ENCODE data around the gene NEU1. TPM values are rescaled to one million over a fixed set of nuclear protein-coding genes. Genes with fewer than 3 reads are reported as not detected.
A peak's percentile ranks its signal among the peaks of the same experiment; 100 is the strongest.

NEU1 gene
- total RNA-seq, 2 experiments from 2014 or later, result 29.2 to 29.6 TPM

DNA sequence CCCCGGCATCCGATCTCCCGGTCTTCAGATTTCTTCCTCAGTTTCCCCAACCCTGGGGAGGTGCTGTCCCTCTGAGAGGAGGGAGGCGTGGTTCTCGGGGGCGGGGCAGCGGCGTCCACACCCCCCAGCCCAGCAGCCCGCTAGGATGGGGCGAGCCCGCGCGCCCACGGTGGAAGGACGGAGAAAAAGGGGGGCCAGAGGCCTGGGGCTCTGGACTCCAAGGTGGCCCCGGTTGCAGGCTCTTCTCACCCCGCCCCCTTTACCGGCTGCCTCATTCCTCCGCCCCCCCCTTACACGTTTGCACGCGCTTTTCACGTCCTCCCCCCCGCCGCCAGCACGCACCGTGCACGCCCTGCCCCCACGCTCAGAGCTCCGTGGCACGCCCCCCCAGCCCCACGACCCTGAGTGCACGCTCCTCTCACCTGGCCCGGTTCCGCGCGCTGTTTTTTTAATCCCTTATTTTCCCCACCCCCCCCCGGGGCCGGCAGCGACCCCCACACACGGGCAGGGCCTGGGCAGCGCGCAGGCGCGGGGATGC is 38.9 kb upstream of the NEU1 start:
- Mint-ChIP-seq H3K36me3 (ENCODE audit: low read depth) (peaks cover 4% of the 10 kb centered on the region), H3K27ac (no peak overlapping the region), H3K27me3 (peaks cover 15% of the 10 kb centered on the region), H3K4me1 (peaks cover 40% of the 10 kb centered on the region), H3K9me3 (no peaks in the 10 kb centered on the region), H3K4me3 (peak overlapping the region; percentile 46)
- POLR2A ChIA-PET, result interaction anchor here (1.2 kb wide), 1 partner anchor 246 kb away, joined by 3 read pairs; the partner anchor contains the start of gene APOM
- peak; percentile 61 for DNase-seq
- CTCF ChIA-PET, result interaction anchor here (0.6 to 1.7 kb wide), 2 partner anchors 51 to 212 kb away, joined by 3 to 4 read pairs; no protein-coding TSS in a partner anchor

DNA sequence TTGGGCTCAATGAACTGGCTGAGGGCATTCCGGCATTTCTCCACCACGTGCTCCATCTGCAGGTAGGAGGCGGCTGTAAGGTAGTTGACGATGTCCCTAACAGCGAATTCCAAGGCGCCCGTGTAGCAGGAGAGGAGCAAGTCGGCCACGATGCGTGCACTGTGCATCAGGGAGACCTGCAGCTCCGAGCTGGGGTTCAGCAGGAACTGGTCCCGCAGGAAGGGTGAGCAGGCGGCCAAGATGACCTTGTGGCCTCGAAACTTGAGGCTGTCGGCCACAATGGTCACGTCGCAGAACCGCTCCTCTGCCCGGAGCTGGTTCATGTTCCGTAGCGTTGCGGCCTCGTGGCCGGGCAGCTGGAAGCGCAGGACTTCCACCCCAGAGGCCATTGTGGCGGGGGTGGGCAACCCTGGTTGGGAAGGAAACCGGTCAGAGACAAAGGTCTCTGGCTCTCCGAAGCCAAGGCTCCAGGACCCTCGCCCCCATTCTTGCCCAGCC is 38.3 kb upstream of the NEU1 start:
- ChIA-PET POLR2A (no interaction called here), CTCF (interaction anchor here (0.6 to 1.7 kb wide), 2 partner anchors 51 to 211 kb away, joined by 3 to 4 read pairs; no protein-coding TSS in a partner anchor)
- peak overlapping the region; percentile 46 for H3K4me3 Mint-ChIP-seq
- H3K4me1 Mint-ChIP-seq, result peaks cover 40% of the 10 kb centered on the region
- H3K27me3 Mint-ChIP-seq, result peaks cover 9% of the 10 kb centered on the region
- peaks cover 4% of the 10 kb centered on the region for H3K36me3 Mint-ChIP-seq (ENCODE audit: low read depth)
- no peak overlapping the region for H3K27ac Mint-ChIP-seq
- DNase-seq, result no peak
- H3K9me3 Mint-ChIP-seq, result no peaks in the 10 kb centered on the region

DNA sequence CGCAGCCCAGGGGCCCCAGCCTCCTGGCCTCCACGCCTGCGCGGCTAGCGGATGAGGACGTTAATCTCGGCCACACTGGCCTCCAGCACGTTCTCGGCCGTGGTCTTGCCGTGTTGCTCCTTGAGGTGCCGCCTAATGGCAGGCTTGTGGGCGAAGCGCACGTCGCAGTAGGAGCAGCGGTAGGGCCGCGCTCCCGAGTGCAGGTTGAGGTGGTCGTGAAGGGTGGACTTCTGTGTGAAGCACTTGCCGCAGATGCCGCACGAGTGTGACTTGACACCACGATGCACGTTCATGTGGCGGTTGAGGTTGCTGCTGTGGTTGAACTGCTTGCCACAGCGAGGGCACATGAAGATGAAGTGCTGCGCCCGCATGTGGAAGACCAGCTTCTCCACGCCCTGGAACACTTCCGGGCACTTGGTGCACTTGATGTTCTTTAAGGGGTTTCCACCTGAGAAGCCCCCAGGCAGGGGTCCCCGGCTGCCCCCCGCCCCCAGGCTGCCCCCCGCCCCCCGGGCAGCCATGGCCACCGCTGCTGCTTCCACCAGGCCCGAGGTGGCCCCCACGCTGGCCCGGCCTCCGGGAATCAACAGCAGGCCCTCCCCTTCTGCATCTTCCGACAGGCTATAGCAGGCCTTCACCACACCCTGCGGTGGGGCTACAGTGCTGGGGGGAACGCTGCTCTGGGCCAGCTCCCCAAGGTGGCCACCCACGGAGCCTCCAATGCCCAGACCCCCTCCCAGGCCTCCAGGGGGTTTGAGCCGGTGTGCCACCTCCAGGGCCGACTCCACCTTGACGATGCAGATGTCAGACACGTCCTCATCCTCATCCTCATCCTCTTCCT is 37.5 kb upstream of the NEU1 start:
- Mint-ChIP-seq H3K36me3 (ENCODE audit: low read depth) (peaks cover 8% of the 10 kb centered on the region), H3K4me3 (peak overlapping the region; percentile 4), H3K27me3 (peaks cover 9% of the 10 kb centered on the region), H3K9me3 (no peaks in the 10 kb centered on the region), H3K27ac (no peak overlapping the region), H3K4me1 (peaks cover 46% of the 10 kb centered on the region)
- DNase-seq, result no peak
- CTCF ChIA-PET, result no interaction called here
- POLR2A ChIA-PET, result no interaction called here

GRCh38 chr6:31899215-31899614 is 36.6 kb upstream of the NEU1 start:
- H3K4me3 Mint-ChIP-seq, result peak overlapping the region; percentile 40
- no peak for DNase-seq
- peaks cover 46% of the 10 kb centered on the region for H3K4me1 Mint-ChIP-seq
- peaks cover 10% of the 10 kb centered on the region for H3K36me3 Mint-ChIP-seq (ENCODE audit: low read depth)
- CTCF ChIA-PET, result interaction anchor here (0.7 to 2.3 kb wide), 4 partner anchors 22 to 152 kb away, joined by 3 to 7 read pairs (median 5); no protein-coding TSS in a partner anchor
- peaks cover 9% of the 10 kb centered on the region for H3K27me3 Mint-ChIP-seq
- POLR2A ChIA-PET, result interaction anchor here (1.3 to 2.6 kb wide), 7 partner anchors 36 to 405 kb away, joined by 4 to 22 read pairs (median 7); partner anchors contain the start of genes DXO, FKBPL, MSH5 and NELFE
- no peak overlapping the region for H3K27ac Mint-ChIP-seq
- H3K9me3 Mint-ChIP-seq, result no peaks in the 10 kb centered on the region

DNA sequence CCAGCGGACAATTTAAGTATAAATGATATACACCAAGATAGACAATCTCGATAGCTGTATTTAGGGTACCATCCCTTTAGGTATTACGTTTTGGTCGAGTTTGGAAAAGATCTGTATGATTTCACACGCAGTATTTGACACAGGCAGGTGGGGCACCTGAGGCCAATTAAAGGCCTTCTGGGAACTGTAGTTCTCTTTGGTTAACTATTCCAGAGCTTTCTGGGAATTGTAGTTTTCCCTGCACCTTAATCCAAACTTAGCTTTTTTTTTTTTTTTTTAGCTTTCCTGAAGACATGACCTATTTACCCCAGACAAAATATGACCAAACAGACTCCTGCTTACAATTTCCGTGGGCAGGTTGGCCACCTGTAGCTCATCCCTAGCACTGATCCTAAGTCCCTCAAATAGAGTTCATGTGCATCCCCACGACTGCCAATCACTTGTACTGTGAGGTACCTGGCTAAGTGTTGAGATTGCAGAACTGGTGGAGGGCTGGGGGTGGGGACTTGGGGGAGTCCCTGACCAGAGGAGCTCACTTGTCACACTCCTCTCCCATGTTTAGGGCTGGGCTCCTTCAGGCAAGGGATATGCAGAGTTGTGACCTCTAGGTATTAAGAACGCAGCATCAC is 35.9 kb upstream of the NEU1 start:
- POLR2A ChIA-PET, result interaction anchor here (0.8 to 2.6 kb wide), 20 partner anchors 8 to 404 kb away, joined by 3 to 22 read pairs (median 4); partner anchors contain the start of genes DDX39B, DXO, FKBPL and HSPA1B
- DNase-seq, result no peak
- peak overlapping the region; percentile 90 for H3K4me3 Mint-ChIP-seq
- CTCF ChIA-PET, result interaction anchor here (0.5 to 2.3 kb wide), 16 partner anchors 15 to 306 kb away, joined by 3 to 7 read pairs (median 4); partner anchors contain the start of genes DXO, NCR3, NEU1 and SKIC2
- peaks cover 9% of the 10 kb centered on the region for H3K27me3 Mint-ChIP-seq
- H3K36me3 Mint-ChIP-seq (ENCODE audit: low read depth), result peaks cover 12% of the 10 kb centered on the region
- peak overlapping the region; percentile 84 for H3K27ac Mint-ChIP-seq
- H3K9me3 Mint-ChIP-seq, result no peaks in the 10 kb centered on the region
- H3K4me1 Mint-ChIP-seq, result peaks cover 47% of the 10 kb centered on the region

DNA sequence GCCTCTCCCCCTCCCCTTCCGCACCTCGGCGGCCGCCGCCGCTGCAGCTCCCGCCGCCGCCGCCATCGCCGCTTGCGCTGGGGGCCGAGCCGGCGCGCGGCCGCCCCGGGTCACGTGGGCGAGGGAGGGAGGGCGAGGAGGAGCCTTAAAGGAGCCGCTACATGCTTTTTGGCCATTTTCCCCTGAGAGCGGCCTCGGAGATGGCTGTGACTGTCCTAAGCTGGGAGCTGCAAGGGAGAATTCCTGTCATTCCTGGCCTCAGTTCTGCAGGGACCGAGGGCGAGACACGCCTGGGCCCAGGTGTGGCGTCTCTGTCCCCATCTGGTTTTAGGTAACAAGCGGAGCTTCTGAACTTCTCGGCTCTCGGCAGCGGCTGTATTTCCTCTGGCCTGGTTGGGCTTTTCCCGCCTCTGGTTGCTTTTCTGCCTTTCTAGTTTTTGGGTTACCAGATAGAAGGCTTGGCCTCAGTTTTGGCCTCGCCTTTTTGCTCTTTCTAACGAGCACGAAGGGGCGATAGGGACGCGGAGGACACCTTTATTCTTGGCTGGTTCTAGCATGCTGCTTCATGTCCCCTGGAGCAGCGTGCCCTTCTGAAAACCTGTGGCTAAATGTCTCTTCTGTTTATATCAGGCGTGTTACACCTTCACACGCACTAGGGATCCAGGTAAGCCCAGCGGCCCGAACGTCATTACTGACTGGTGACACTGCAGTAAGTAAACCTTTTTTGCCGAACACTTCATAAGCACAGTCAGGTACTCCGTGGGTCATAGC is 35.2 kb upstream of the NEU1 start, which contains the start of gene EHMT2:
Gene EHMT2, minus strand, starts transcription at position 87 of the 771 bp plus-strand sequence. Its CDS starts 21 bp downstream, at position 66.
- peak; percentile 91 for DNase-seq

DNA sequence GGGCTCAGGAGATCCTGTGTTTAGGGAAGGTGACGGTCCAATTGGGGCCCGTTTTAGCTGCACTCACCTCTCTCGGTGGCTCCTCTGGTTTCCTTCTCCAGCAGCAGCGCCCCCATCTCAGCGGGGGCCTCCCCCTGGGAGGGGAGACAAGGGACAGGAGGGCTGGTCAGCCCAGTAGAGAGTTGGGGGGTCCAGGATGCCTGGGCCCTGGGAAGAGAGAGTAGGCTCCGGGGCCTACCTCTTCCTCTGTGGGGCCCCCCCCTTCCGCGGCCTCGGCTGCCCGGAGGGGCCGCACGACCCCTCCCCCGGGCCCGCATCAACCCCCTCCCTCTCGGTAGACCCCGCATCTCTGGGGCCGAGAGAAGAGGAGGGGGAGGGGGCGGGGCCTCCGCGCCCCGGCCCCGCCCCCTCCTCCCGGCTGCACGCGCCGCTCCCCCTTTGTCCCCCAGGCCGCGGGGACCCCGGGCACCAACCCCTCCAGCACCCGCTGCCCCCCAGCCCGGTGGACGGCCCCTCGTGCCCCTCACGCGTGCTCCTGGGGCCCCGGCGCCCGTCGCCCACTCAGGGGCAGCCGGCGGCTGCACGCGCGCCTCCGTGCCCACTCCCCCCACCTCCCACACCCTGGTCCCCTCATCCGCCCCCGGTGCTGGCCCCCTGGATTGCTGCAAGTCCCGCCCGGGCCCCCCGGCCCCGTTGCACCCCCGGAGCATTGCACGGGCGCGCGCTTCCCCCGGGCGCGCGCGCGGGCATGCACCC is 34.4 kb upstream of the NEU1 start:
- H3K4me3 Mint-ChIP-seq, result peak overlapping the region; percentile 90
- ChIA-PET POLR2A (interaction anchor here (0.7 to 2.6 kb wide), 14 partner anchors 10 to 356 kb away, joined by 3 to 22 read pairs (median 5); partner anchors contain the start of genes DDX39B, DXO, FKBPL and GPANK1), CTCF (interaction anchor here (0.7 to 2.3 kb wide), 7 partner anchors 10 to 193 kb away, joined by 3 to 7 read pairs (median 4); partner anchors contain the start of genes ABHD16A, NEU1 and SKIC2)
- no peaks in the 10 kb centered on the region for H3K9me3 Mint-ChIP-seq
- peaks cover 26% of the 10 kb centered on the region for H3K36me3 Mint-ChIP-seq (ENCODE audit: low read depth)
- H3K4me1 Mint-ChIP-seq, result peaks cover 49% of the 10 kb centered on the region
- DNase-seq, result no peak
- no peaks in the 10 kb centered on the region for H3K27me3 Mint-ChIP-seq
- peak overlapping the region; percentile 77 for H3K27ac Mint-ChIP-seq

More for the DNA sequence above, 35.2 kb upstream of the NEU1 start, which contains the start of gene EHMT2:
- no peaks in the 10 kb centered on the region for H3K9me3 Mint-ChIP-seq
- POLR2A ChIA-PET, result interaction anchor here (0.7 to 2.6 kb wide), 24 partner anchors 9 to 403 kb away, joined by 3 to 22 read pairs (median 4); partner anchors contain the start of genes DDX39B, DXO, FKBPL and GPANK1
- H3K4me3 Mint-ChIP-seq, result peak within 1 kb of the TSS; percentile 90
- peak within 1 kb of the TSS; percentile 84 for H3K27ac Mint-ChIP-seq
- H3K36me3 Mint-ChIP-seq (ENCODE audit: low read depth), result peaks cover 19% of the 10 kb centered on the region
- CTCF ChIA-PET, result interaction anchor here (0.5 to 2.3 kb wide), 17 partner anchors 14 to 305 kb away, joined by 3 to 7 read pairs (median 4); partner anchors contain the start of genes ABHD16A, DXO, NCR3 and NEU1
- H3K27me3 Mint-ChIP-seq, result peaks cover 5% of the 10 kb centered on the region
- H3K4me1 Mint-ChIP-seq, result peaks cover 49% of the 10 kb centered on the region

DNA sequence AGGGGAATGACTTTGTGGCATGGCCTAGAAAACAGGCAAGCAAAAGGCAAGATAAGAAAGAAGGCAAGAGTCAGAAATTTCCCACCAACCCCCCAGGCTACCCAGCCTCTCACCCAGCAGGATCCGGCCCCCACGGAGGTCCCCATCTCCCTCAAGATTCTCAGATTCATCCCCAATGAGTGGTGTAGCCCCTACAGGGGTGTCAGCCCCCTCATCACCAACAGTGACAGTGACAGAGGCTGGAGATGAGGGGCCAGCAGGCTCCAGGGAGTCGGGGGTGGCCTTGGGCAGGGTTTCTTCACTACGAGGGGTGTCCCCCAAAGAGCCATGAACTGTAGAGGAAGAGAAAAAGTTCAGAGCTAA is 33.9 kb upstream of the NEU1 start:
- ChIA-PET CTCF (interaction anchor here (0.9 kb wide), 1 partner anchor 9 kb away, joined by 3 read pairs; no protein-coding TSS in a partner anchor), POLR2A (interaction anchor here (1.0 to 2.3 kb wide), 3 partner anchors 61 to 355 kb away, joined by 3 to 9 read pairs (median 4); partner anchors contain the start of gene DDX39B)
- Mint-ChIP-seq H3K27ac (peak overlapping the region; percentile 77), H3K9me3 (no peaks in the 10 kb centered on the region), H3K4me1 (peaks cover 49% of the 10 kb centered on the region), H3K36me3 (ENCODE audit: low read depth) (peaks cover 29% of the 10 kb centered on the region), H3K4me3 (peak overlapping the region; percentile 78), H3K27me3 (no peaks in the 10 kb centered on the region)
- DNase-seq, result no peak

- POLR2A ChIA-PET, result no interaction called here
- Mint-ChIP-seq H3K36me3 (ENCODE audit: low read depth) (peaks cover 42% of the 10 kb centered on the region), H3K27ac (no peak overlapping the region), H3K4me1 (peaks cover 28% of the 10 kb centered on the region), H3K9me3 (no peaks in the 10 kb centered on the region), H3K4me3 (no peak overlapping the region), H3K27me3 (no peaks in the 10 kb centered on the region)
- no peak for DNase-seq
- CTCF ChIA-PET, result interaction anchor here (1.0 kb wide), 1 partner anchor 155 kb away, joined by 3 read pairs; no protein-coding TSS in a partner anchor
Observed at GRCh38 chr6:31892821-31893220, 30.2 kb upstream of the NEU1 start.

- DNase-seq, result no peak
- peaks cover 13% of the 10 kb centered on the region for H3K4me1 Mint-ChIP-seq
- no peaks in the 10 kb centered on the region for H3K9me3 Mint-ChIP-seq
- no peak overlapping the region for H3K4me3 Mint-ChIP-seq
- peaks cover 57% of the 10 kb centered on the region for H3K36me3 Mint-ChIP-seq (ENCODE audit: low read depth)
- H3K27ac Mint-ChIP-seq, result no peak overlapping the region
- ChIA-PET POLR2A (interaction anchor here (0.8 kb wide), 1 partner anchor 13 kb away, joined by 3 read pairs; no protein-coding TSS in a partner anchor), CTCF (interaction anchor here (0.7 to 2.0 kb wide), 9 partner anchors 22 to 237 kb away, joined by 3 to 6 read pairs (median 3); partner anchors contain the start of genes BAG6 and NEU1)
- no peaks in the 10 kb centered on the region for H3K27me3 Mint-ChIP-seq
Observed at GRCh38 chr6:31889331-31889972, 26.8 kb upstream of the NEU1 start.

Data from activated CD4-positive, alpha-beta memory T cell treated with anti-CD3 and anti-CD28 coated beads, Interleukin-2, amount 10 ng/mL, durations not matched to agents 7 days and 5 days (primary cell).